ENCODE data around the gene EMX1. TPM values are rescaled to one million over a fixed set of nuclear protein-coding genes. Genes with fewer than 3 reads are reported as not detected.

The EMX1 gene
- total RNA-seq, 1 donor from 2014 or later = not detected

DNA sequence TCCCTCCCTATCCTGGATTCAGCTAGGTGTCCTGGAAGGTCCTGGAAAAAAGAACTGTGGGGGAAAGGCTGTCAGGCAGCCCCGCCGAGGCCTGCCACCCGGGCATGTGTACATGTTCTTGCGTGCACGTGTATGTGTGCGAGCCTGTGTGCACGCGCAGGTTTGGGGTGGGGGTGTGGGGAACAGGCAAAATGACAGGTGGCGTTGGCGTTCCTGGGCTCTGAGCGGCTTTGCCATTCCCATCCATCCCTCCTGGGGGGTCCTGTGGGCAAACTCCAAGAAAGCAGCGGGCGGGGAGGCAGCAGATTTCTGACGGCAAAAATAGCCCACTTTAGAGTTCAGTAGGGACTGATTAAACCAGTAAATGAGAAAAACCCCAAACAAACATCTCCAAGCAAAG is 35.6 kb downstream of the EMX1 start:
- ATAC-seq (ENCODE audit: poor library complexity) = no peak
- intact Hi-C loops (cut with DNase I) = no loop called here
- DNase-seq = no peak

DNA sequence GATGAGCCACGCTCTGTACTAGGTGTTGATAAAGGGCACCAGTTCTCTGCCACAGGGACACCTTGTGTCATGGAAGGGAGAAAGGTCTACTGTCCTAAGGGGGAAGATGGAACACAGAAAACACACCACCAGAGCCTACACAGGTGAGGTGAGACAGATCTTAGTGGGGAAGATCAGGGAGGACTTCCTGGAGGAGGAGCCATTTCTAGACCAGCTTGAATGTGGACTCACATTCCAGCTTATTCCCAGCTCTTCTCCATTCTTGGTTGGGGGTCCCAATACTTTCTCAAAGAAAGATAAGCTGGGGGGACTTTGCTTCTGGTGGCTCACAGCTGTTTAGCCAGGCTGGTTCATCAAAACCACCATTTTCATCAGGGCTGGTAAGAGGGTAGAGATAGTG is 36.2 kb downstream of the EMX1 start:
- no peak for ATAC-seq (ENCODE audit: poor library complexity)
- intact Hi-C loops (cut with DNase I) = no loop called here
- DNase-seq = no peak

DNA sequence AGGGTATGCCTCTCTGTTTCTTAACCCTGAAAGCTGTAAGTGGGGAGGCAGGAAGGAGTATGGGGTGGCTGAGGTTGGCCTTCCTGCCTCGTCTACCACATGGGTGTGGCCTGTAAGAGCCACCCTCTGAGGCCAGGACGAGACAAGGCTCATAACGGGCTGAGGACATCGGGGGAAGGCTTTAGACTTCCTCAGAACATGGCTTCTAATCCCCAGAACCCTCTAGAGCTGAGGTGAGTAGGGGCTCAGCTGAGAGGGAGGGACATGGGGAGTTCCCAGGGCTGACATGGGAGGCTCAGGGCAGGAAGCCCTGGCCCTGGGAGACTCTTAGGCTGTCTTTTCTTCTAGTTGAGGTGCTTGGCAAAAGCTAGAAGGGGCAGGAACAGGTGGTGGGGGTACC is 36.7 kb downstream of the EMX1 start:
- no peak for ATAC-seq (ENCODE audit: poor library complexity)

DNA sequence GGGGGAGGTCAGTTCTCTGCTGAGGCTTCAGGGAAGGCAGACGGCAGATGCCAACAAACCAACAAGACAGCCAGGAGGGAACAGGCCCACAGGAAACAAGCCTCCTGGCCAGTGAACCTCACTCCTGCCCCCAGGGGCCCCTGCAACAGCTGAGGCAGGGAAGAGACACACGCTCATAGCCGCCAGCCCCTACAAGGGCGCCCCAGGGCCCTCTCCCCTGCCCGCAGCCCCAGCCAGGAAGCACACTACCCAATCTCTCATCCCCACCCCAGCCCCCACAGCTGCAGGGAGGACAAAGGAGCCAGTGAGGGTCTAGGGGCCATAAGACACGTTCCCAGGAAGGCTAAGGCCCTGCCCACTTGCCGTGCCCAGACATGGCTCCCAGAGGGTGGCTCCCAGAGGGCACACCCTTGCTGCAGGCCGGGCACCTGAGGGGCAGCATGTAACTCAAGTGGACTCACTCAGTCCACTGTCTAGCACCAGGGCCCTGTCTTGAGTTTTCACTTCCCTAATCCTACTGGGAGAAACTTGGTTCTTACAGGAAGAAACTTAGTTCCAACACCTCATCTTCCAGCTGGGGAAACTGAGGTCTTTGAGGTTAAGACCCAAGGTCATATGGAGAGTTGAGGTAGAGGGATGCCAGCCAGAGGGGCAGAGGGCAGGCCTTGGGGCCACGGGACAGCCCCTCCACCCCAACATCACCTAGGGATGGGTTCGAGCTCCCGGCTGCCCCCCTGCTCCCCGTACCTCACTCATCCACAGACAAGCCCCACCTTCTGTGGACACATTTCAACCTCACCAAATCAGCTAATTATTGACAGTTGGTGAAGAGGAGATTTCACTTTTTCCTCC is 37.3 kb downstream of the EMX1 start:
- intact Hi-C loops (cut with DNase I) = no loop called here
- no peak for DNase-seq
- no peak for ATAC-seq (ENCODE audit: poor library complexity)

More for the DNA sequence above, 36.7 kb downstream of the EMX1 start:
- intact Hi-C loops (cut with DNase I) = no loop called here
- DNase-seq = no peak

DNA sequence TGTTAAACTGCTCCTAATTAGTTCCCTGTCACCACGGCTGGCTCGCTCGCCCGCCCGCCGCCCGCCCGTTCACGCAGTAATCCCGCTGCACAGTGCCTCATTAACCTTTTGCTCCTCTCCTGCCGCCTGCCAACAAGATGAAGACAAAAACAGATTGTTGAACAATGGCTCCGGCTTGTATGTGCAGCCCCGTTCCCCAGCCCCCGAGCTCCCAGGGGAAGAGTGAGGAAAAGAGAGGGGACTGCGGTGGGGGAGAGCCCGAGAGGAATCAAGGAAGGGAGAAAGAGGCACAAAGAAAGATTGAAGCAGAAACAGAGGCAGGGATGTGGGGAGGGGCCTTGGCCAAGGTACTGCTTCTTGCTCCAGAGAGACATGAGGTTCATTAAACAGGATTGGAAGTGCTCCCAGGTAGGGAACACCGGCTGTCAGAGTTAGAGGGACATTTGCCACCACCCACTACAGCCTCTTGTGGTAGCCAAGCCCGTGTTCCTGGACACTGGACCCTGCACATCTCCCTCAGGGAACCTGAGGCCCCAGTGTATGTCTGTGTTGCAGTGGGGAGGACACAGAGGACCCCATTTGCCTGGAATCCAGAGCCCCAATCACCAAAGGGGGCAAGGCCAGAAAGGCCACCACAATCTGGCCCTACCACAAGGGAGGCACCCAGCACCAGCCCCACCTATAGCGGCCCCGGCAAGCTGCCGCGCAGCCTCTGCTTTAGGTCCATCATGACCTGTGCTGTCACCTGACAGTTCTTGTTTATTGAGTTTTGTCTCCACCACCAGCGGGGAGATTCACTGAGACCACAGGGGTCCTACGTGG is 38.1 kb downstream of the EMX1 start:
- DNase-seq = no peak
- intact Hi-C loops (cut with DNase I) = no loop called here
- no peak for ATAC-seq (ENCODE audit: poor library complexity)

DNA sequence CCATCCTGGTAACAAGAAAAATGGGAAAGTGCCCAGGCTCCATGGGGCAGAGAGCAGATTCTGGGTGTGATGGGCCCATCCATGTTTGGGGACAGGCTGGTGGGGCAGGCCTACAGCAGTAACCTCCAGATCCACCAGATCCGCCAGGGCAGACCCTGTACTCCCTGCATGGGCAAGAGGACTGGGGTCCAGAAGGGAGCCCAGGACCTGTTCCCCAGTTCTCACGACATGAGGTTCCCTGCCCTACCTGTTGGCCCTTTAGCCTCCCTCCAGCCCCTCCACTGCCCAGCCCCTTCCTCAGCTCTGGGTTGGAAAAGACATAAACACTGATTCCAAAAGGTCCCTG is 38.7 kb downstream of the EMX1 start:
- ATAC-seq (ENCODE audit: poor library complexity) (no peak), DNase-seq (no peak)
- intact Hi-C loops (cut with DNase I) = no loop called here

DNA sequence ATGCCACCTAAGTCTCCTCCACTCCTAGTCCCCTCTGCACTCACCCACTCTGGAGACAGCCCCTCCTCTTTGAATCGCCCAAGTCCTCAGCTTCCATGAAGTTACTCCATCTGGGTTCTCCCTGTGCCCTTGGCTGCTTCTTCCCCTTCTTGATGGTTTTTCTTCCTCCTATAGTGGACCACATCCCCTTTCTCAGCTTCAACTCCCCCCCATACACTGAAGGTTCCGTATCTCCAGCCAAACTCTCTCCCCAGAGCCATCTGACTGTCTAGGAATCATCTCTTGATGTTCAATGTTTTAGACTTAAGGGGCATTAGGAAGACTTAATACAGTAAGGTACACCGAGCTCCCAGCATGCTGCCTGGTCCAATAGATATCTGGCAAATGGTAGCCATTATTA is 39.6 kb downstream of the EMX1 start:
- DNase-seq (no peak), ATAC-seq (ENCODE audit: poor library complexity) (peak; percentile 40)
- intact Hi-C loops (cut with DNase I) = no loop called here

DNA sequence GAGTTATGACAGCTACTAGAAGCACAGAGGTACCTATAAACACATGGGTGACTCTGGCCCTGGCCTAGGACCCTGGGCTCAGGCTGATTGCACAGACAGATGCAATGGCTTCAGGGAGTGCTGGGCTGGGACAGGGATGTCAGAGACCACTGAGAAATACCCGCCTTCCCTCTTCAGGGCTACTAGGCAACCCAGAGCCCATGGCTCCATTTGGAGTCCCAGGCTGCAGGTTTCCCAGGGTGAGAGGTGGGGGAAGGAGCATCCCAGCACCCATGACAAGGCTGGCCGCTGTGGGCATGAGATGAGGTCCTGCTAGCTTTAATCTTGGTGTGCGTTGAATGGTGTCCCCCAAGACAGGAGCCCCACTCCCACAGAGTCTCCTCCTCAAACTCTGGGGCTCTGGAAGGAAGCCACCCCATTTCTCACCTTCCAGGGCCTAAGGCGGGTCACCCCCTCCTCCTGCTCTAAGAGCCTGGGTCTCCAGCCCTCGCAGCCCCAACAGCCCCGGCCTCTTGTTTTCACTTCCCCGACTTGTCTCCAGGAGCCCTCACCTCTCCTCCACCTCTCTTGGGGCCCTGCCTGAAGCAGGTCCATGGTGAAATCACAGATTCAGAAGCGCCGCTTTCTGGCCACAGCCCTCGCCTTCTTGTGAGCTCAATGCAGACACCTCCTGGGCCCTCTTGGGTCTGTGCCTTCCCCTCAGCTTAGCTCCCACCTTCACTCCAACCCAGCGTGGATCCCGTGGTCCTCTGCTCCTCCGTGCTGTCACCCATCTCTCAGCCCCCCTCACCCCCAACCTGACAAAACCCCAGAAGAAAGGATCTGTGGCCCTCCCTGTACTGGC is 41.4 kb downstream of the EMX1 start:
- no peak for ATAC-seq (ENCODE audit: poor library complexity)
- intact Hi-C loops (cut with DNase I) = no loop called here
- DNase-seq = no peak

DNA sequence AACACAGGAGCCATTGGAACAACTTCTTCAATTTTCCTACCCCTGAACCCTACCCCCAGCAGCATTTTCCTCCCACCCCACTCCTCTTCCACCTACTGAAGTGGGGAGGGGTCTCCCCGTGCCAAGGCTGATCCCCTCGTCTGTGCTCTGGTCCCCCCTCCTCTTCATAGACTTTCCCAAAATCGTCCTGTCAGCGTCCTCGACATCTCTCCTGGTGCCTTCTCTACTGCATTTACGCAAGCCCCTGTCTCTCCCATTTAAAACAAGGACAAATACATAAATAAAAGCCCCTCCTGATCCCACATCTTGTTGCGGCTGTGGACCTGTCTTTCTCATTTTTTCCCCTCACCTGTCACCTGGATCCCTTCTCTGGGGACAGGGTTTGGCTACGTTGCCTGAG is 42.2 kb downstream of the EMX1 start:
- ATAC-seq (ENCODE audit: poor library complexity) (no peak), DNase-seq (no peak)
- intact Hi-C loops (cut with DNase I) = no loop called here

DNA sequence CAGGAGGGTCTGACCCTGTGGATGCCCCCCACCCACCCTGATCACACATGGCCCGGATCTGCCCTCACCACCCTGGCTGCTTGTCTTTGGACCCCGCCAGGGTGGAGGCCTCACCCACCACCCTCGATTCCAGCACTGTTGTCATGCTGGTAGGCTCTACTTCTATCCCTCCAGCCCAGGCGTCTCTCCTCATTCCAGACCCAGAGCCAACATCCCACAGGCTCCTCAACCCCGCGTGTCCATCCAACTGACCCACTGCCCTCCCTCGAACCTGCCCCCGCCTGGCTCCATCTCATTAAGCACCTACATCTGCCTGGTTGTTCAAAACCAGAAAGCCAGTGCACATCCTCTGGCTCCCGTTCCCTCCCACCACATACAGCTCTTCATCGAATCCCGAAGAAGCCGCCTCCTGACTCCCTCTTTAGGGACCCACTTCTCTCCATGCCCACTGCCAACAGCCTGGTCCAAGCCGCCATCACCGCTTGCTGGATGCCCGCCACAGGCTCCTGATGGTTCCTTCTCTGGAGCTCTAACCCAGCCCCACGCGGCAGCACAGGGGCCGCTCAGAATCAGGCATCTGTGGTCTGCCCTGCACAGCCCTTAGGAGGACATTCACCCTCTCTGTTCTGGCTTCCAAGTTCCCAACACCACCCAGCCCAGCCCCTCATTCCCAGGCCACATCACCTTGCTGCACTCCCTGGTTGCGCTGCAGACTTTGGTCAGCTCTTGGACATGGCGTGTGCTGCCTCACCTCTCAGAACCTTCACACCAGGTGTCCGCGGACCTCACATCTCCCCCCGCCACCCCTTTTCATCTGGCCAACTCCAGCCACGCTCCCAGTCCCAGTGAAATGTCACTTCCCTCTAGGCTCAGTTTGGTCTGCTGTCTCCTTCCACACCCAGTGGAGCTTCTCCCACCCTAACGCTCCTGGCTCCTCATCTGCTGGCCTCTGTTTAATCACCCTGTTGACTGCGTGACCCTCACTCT is 43.0 kb downstream of the EMX1 start:
- intact Hi-C loops (cut with DNase I) = no loop called here
- DNase-seq = no peak
- ATAC-seq (ENCODE audit: poor library complexity) = no peak

DNA sequence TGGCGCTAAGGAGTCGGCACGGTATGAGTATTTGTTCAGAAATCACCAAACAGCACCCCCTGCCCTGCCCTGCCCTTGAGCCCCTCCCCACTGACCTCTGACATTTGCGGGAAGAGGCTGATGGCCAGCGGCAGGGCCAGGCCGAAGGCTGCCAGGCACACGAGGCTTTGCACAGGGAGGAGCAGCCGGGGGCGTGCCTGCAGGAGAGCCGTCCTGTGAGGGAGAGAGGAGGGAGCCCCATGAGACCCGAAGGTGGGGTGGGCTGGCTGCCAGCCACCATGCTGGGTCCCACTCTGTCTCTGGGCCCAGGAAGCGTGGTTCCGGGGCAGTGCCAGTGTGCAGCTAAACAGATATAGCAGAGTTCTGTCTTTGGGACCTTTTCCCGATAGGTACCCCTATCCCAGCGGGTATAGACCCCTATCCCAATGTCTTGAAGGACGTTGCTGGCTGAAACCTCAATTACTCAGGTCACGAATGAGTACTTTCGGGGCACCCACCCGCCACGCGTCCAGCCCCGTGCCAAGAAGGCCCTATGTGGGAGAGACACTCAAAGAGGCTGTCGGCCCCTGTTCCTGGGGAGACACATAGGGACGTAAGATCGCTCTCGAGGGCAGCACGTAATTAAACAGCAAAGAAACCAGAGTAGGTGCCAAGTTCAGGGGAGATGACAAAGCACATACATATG is 43.9 kb downstream of the EMX1 start:
- intact Hi-C loops (cut with DNase I) = no loop called here
- DNase-seq (no peak), ATAC-seq (ENCODE audit: poor library complexity) (no peak)

DNA sequence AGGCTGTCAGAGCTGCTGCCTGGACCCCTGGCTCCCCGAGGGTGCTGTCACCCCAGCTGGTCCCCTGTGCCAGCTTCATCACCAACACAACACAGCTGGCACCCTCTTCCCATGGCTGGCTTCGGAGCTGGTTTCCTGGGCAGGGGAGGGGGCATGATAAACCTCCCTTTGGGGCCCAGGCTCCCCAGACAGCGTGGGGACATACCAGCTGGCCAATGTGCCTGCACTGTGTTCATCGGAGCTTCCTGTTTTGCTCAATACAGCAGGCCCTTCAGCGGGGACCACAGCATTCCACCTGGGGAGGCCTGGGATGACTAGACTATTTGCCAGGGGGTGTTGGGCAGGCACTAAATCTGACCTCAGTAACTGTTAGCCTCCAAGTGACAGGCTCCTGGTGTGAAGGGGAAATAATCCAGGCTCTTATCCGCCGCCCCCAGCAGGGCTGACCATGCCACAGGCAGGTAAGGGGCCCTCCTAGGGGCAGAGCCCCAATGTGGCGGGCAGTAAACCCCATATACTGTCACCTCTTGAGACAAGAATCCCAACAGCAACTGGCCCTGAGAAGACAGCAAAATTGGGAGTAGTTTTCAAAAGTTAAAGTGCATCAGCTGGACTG is 44.6 kb downstream of the EMX1 start:
- DNase-seq = no peak
- no peak for ATAC-seq (ENCODE audit: poor library complexity)
- intact Hi-C loops (cut with DNase I) = no loop called here

DNA sequence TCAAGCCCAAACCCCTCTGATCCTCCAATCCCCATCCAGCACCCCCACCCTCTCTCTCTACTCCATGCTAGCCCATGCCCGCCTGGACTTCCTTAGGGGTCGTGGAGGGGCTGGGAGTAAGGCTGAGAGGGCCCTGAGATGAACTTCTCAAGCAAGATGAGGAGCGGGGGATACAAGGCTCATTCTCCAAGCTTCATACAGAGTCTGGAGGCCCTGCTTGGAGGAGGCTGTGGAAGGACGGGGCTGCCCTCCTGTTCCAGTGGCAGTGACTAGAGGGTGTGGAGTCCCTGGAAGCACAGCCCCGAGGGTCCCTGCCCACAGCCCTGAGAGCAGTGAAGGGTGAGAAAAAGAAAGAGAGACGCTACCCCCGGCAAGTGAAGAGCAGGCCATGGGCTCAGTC is 45.6 kb downstream of the EMX1 start:
- intact Hi-C loops (cut with DNase I) = no loop called here
- no peak for DNase-seq
- no peak for ATAC-seq (ENCODE audit: poor library complexity)

DNA sequence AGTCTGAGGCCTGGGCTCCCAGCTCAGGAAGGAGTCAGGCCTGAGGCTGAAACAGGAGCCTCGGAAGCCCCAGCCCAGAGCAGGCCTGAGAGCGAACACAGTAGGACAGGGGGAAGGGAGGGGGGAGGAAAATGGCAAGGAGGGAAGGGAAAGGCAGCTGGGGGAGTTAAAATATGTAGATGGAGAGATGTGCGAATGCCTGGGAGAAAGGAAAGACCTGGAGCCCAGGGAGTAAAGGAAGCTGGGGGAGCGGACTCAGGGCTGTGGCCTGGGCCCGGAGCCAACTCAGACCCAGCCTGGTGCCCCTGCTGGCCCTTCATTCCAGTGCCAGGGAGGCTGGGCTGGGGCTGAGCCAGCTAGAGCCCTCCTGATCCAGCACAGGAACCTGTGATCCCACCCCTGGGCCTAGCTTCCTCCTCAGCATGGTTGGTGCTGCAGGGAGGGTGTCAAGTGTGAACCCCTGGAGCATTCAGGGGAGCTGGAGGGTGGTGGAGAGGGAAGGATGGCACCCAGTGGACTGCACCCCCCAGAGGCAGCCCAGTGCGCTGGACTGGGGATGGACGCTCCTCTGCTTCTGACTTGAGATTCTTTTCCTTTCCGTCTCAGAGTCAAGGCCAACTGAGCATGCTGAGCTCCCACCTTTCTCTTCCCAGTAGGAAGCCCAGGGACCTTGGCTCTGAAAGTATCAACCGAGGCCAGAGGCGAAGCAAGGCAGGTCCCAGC is 46.3 kb downstream of the EMX1 start:
- DNase-seq (no peak), ATAC-seq (ENCODE audit: poor library complexity) (no peak)
- intact Hi-C loops (cut with DNase I) = no loop called here

DNA sequence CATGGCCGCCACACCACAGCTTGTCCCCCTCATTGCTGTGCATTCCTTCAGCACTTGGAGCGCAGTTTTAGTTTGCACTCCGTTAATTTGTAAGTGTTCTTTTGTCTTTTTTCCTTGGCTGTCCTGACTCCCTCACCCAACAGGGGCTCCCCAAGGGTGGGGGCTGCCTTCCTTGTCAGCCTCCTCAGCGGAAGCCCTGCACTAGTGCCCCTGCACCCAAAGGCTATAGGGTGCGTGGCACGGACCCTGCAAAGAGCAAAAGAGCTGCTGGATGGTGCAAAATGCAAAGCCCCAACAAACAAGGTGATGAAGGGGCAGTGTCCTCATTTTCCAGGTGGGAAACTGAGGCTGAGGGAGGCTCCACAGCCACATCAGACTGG is 46.8 kb downstream of the EMX1 start:
- intact Hi-C loops (cut with DNase I) = no loop called here
- ATAC-seq (ENCODE audit: poor library complexity) (no peak), DNase-seq (no peak)

DNA sequence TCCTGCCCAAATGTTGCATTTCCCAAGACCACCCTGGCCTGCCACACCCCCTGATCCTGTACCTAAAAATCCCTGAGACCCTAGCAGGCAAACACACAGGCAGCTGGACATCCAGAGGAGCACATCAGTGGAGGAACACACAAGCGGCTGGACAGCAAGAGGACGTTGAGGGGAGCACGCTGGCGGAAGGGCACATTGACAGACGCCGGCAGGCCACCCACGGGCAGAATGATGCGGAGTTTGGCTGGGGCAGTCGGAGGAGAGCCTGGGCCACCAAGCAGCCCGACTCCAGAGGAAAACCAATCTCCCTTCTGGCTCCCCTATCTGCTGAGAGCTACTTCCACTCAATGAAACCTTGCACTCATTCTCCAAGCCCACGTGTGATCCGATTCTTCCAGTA is 47.7 kb downstream of the EMX1 start:
- no peak for ATAC-seq (ENCODE audit: poor library complexity)
- intact Hi-C loops (cut with DNase I) = no loop called here

More for the DNA sequence above, 47.7 kb downstream of the EMX1 start:
- DNase-seq = no peak
